Left colon (tissue), 2 donors: Measurements from ENCODE around the gene EPHB6. TPM values are rescaled to one million over a fixed set of nuclear protein-coding genes. Genes with fewer than 3 reads are reported as not detected.

Source experiments
- ATAC-seq: fragments of 200-7000 bp; cut with Tn5 transposase; one replicate; pipeline ENCODE4 v1.9.1; 2020; ENCODE audit warnings: mild to moderate bottlenecking, moderate library complexity
- DNase-seq, 2 donors: peaks; one replicate each; pipeline ENCODE4 v3.0.0-alpha.2; 2020
- intact Hi-C, 2 donors: fragments of 100-400 bp; cut with DNase I in 1 of 2; cut with micrococcal nuclease in 1 of 2; formaldehyde crosslinking; loops; one replicate each; pipeline versions ENCODE4 v1.11.2 to v1.14.0; 2022; cut with DNase I, micrococcal nuclease
- total RNA-seq, 2 donors: library from RNA; stranded (reverse); fragmentation: NEBNext Ultra II Directional; extraction: Animal tissue kit (Norgen Biotek cat#: 25700); gene quantifications; one replicate each; pipeline ENCODE4 v1.2.1, GENCODE V29; 2021
- donor health status: DM: no; HTN: no; CAD: no.
- donor health status: DM: yes; HTN: yes; CAD: no.

The EPHB6 gene
- total RNA-seq, 2 donors from 2014 or later = 1.2 to 3.2 TPM

- ATAC-seq (no peak), DNase-seq (no peak)
- intact Hi-C loops = no loop called here
Measured at GRCh38 chr7:142908290-142908689, 53.4 kb downstream of the EPHB6 start.

GRCh38 chr7:142908921-142909890 is 54.3 kb downstream of the EPHB6 start:
- intact Hi-C loops = no loop called here
- DNase-seq (no peak), ATAC-seq (peak; percentile 52)

GRCh38 chr7:142910031-142910433 is 55.2 kb downstream of the EPHB6 start:
- DNase-seq = no peak
- intact Hi-C loops = no loop called here
- peak; percentile 33 for ATAC-seq

GRCh38 chr7:142910481-142910880 is 55.6 kb downstream of the EPHB6 start:
- intact Hi-C loops = no loop called here
- DNase-seq (no peak), ATAC-seq (peak; percentile 5)

GRCh38 chr7:142913051-142913450 is 58.2 kb downstream of the EPHB6 start:
- no peak for DNase-seq
- no peak for ATAC-seq
- intact Hi-C loops = no loop called here

- intact Hi-C loops = no loop called here
- DNase-seq = no peak
- ATAC-seq = no peak
Measured at GRCh38 chr7:142913566-142913965, 58.7 kb downstream of the EPHB6 start.

- ATAC-seq = no peak
- intact Hi-C loops = no loop called here
- DNase-seq = no peak
Measured at GRCh38 chr7:142914121-142914520, 59.2 kb downstream of the EPHB6 start.

GRCh38 chr7:142915315-142915714 is 60.4 kb downstream of the EPHB6 start:
- DNase-seq (no peak), ATAC-seq (no peak)
- intact Hi-C loops = no loop called here

GRCh38 chr7:142916508-142916907 is 61.6 kb downstream of the EPHB6 start:
- ATAC-seq (no peak), DNase-seq (no peak)
- intact Hi-C loops = no loop called here

GRCh38 chr7:142917447-142917846 is 62.6 kb downstream of the EPHB6 start:
- ATAC-seq (no peak), DNase-seq (no peak)
- intact Hi-C loops = no loop called here

GRCh38 chr7:142918901-142919300 is 64.0 kb downstream of the EPHB6 start:
- no peak for DNase-seq
- intact Hi-C loops = no loop called here
- no peak for ATAC-seq

GRCh38 chr7:142919656-142920055 is 64.8 kb downstream of the EPHB6 start:
- DNase-seq = no peak

More at GRCh38 chr7:142919656-142920055, 64.8 kb downstream of the EPHB6 start:
- intact Hi-C loops = no loop called here
- ATAC-seq = no peak

Other genes with a start within 250 kb of the EPHB6 start
- gene PRSS1, start 105.6 kb upstream of the EPHB6 start, total RNA-seq = 1 to 10 TPM in 1 of 2 donors, not detected in 1; 4.0 TPM
- gene PRSS2, start 84.1 kb upstream of the EPHB6 start, total RNA-seq = 1 to 10 TPM in 1 of 2 donors, not detected in 1; 4.0 TPM
- under 1 TPM; 0.21 to 0.45 TPM for gene TRPV6, start 30.7 kb downstream of the EPHB6 start, total RNA-seq
- gene TRPV5, start 78.7 kb downstream of the EPHB6 start, total RNA-seq = not detected
- gene LLCFC1, start 84.4 kb downstream of the EPHB6 start, total RNA-seq = not detected
- under 1 TPM in 1 of 2 donors, not detected in 1; 0.85 TPM for gene KEL, start 107.3 kb downstream of the EPHB6 start, total RNA-seq
- gene OR9A2, start 172.1 kb downstream of the EPHB6 start, total RNA-seq = not detected
- not detected for gene OR6V1, start 197.3 kb downstream of the EPHB6 start, total RNA-seq